HUDEP-2 (cell line): ENCODE measurements around the gene ZBTB48.
A peak's percentile ranks its signal among the peaks of the same experiment; 100 is the strongest.

Experiments
- DNase-seq, 76 experiments: peaks; one replicate each; lab custom pipeline; 2025; ENCODE audit not compliant: unreplicated experiment in 76 of 76; lab: John Stamatoyannopoulos, UW

ZBTB48 gene

DNA sequence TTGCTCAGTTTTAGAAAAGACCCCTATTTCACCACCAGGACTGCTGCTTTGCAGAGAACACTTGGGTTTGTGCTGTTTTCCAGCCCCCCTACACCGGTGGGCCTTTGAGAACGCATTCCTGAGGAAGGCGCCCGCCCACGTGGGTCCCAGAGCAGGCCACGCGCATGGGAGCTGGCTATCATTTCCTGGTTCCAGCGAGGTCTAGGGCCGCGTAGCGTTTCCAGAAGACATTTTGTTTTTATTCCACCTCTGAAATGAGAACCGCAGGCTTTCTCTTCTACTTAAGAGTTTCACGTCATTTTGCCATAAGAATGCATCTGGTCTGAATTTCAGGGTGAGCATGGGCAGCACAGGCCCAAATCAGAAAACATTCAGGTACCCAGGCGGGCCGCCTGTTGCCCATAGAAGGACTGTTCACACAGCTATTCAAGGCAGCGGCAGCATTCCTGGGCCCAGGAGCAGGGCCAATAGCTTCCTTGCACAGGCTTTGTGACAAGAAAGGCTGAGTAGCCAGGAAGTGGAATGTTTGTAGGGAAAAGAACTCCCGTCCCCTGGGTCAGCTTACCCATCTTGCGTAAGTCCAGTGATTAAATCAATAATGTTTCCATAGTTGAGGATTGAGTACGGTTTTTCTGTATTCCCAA is 24.2 kb downstream of the ZBTB48 start:
- DNase-seq, result peak in 2 of 76 experiments; percentile 11 to 44

DNA sequence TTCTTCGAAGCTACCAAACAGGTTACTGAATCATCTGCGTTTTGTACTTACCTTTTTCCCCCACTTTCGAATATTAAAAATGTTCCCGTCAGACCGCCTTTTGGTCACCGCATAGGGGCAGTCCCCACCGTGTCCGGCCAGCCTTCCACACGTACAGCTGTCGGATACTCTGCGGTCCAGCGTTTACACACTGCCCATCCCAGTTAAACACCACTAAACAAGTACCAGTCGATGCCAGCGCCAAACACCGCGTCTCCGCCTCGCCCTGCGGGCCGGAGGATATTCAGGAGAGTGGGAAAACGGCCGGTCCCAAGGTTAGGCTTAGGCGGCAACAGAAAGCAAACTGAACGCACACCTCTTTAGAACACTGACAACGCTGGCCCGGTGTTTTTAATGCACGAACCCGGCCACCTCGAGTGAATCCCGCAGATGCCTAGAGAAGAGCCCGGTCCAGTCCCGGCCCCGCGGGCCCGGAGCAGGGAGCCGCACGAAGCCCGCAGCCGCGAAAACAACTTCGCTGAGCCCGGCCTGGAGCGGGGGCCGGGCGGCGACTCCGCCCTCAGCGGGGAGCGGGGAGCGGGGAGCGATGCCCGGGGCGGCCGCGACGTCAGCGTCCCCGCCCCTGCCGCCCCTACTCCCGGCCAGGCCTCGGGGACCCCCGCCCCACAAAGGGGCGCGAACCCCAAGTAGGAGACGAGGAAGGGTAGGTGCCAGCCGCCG is 33.0 kb downstream of the ZBTB48 start:
- peak in 18 of 76 experiments; percentile 24 to 73 (median 50) for DNase-seq

DNA sequence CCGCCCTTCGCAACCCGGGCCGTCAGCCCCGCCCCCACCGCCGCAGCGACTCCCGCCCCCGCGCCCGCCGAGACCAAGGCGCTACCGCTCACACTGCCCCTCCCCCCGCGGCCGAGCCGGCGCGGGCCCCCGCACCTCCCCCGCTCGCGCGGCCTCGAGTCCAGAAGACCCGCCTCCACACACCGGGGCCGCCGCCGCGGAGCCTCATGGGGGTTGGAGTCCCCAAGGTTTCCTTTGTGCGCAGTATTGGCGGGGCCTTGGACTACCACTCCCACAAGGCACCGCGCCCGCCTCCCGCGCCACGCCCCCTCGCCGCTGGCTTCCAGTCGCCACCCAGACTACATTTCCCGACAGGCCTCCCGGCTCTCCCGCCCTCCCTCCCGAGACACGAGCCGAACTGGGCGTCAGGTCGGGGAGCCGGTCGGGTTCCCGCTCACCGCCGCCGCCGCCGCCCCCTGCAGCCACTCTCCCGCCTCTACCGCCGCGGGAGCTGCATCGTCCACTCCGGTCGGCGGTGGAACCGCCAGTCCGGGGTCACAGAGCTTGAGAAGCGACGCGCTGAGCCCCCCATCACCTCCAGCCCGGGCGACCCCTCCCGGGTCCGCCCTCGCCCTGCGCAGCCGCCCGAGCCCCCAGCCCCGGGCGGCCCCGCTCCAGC is 33.7 kb downstream of the ZBTB48 start, which contains the start of gene PHF13:
PHF13 (plus strand) TSS at position 371 of the 658 bp plus-strand sequence. CDS start 336 bp downstream, outside the sequence.
- peak; percentile 67 to 99 (median 99) for DNase-seq

DNA sequence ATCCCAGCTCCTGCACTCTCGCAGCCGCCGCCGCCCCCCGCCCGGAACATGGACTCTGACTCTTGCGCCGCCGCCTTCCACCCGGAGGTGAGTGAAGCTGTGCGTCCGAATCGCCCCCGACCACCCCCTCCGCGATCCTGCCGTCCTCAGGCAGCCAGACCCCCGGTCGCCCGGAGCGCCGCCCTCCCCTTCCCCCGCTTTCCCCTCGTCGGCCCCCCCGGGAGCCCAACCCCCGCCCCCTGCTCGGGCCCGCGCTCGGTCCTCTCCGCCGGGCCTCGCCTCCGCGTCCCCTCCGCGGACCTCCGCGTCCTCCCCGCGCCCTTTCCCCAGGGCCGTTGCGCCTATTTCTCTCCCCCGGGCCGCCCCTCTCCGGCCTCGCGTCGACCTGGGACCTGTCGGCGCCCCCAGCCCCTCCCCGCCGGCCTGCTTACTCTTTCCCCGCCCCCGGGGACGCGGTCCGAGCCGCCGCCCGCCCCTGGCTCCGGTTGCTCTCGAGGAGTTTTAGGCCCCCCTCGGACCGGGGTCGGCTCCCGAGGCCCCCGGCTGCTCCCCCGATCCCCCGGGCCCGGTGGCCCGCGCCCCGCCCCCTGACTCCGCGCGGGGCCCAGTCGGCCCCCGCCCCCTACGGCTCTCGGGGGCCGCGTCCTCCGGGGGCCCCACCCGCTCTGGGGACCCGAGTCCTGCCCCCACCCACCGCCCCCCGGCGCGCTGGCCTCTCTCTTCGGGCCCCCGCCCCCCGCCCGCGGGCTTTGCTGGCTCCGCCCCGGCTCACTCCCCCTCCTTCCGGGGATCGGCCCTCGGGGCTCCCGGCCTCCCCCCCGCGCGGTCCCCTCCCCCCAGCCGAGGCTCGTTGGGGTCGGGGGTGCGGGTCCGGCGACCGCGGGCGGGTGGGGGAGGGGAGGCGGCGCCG is 34.5 kb downstream of the ZBTB48 start:
- DNase-seq, result peak in 24 of 76 experiments; percentile 3 to 47 (median 23)

DNA sequence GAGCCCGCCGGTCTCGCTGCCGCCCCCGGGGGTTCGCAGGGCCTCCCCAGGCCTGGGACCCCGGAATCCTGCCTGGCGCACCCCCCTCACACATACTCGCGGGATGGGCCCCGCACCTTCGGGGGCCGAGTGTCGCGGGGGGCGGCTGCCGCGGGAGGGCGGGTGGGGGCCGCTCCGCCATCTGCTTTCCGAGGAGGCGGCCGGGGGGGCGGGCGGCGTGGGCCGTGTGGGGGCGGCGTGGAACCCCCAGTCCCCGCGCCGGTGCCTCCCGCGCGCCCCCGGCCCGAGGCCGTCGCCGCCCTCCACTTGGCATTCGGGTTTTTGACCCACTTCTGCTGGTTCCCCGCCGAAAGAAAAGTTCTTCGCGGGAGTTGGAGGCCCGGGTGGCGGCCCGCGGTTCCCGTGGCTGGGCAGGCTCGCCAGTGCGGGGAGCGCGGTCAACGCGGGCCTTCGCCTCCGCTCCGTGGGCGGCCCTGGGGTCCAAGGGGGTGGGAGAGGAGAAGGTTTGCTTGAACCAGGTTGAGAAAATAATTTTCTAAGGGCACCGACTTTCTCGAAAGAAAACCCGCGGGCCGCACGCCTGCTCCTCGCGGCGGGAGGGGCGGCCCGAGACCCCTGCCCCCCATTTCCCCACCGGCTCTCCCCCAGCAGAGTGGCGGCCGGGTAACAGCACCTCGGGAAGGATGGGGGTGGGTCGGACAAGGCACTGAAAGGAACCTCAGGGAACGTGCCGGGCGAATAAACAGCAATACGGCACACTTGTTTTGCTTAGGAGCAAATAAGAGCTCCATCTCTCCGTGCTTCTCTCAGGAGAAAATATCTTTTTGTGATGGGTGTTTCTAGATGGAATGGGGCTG is 35.4 kb downstream of the ZBTB48 start:
- DNase-seq, result no peak

DNA sequence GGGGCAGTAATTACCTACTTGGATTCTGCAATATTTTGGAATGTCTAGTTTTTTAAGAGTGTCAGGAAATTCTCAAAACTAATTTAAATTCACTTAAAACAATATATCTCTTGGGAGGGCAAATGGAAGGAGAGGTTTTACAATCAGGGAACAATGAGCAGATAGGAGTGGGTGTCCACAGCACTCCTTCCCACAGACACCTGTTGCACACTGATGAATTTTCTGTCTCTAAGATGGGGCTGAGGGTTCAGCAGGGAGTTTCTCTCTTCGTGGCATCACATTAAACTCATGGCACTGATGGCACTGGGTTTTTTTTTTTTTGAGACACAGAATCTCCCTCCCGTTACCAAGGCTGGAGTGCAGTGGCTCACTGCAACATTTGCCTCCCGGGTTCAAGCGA is 39.3 kb downstream of the ZBTB48 start:
- DNase-seq, result no peak

DNA sequence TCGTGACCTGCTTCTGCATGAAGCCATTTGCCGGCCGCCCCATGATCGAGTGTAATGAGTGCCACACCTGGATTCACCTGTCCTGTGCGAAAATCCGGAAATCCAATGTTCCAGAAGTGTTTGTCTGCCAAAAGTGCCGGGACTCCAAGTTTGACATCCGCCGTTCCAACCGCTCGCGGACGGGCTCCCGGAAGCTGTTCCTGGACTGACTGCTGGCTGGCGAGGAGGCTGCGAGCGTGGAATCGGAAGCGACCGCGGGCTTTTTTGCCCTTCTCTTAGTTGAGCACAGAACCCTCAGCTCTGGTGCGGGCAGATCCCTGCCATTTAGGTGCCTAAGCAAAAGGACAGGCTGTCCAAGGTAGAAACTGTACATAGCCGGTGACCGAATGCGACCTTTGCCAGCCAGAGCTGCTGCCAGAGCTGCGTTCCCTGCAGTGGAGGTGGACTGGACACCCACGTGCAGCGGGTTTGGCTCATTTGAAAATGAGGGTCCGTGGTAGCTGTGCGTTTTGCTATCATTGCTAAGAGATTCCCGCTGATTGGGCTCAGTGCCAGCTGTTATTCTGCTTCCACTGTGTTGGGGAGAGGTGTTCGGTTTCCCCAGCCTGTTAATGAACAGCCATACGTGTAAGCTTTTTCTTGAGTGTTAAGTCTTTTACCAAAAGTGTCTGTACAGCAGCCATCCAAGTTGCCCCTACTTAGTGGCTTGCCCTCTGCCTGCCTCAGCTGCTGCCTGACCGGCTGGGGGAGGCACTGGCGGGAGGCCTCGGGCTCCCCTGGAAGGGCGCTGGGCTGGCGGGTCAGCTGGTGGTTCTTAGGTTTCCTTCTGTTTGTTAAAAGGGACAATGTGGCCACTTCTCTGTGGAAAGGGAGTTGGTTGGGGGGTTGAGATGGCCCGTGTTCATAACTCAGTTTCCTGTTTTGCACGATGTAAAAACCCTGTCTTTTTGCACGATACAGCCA is 41.9 kb downstream of the ZBTB48 start:
- DNase-seq, result no peak

DNA sequence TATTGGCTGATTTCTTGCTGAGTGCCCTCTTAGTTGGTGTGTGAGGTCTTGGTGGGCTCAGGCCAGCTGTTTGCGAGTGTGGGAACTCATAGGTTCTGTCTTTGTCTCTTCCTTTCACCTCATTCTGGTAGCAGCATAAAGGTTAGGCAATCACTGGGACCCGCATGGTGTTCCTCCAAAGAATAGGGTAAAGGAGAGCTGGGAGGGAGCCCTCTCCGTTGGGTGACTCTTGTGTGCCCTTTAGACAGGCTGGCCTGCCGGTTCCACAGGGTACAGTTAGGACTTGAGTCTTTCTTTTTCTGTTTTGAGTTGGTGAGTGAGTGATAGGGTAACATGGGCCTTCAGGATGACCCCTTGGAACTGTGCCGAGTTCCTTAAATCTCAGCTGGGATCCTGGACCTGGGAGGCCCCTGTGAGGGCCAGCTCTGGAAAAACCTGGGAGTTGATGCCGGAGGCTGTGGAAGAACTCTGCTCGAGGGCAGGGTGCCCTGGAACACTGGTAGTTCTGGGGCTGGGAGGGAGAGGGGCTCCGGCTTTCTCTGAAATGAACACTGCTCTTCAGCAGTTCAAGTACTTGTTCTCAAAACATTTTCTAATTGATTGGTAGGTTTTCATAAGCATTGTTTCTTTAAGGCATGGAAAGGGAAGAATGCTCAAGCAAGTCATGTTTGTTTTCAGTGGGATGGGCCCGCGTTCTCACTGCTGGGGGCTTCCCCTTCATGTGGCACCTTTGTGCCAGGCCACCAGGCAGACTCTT is 42.8 kb downstream of the ZBTB48 start:
- DNase-seq, result no peak

DNA sequence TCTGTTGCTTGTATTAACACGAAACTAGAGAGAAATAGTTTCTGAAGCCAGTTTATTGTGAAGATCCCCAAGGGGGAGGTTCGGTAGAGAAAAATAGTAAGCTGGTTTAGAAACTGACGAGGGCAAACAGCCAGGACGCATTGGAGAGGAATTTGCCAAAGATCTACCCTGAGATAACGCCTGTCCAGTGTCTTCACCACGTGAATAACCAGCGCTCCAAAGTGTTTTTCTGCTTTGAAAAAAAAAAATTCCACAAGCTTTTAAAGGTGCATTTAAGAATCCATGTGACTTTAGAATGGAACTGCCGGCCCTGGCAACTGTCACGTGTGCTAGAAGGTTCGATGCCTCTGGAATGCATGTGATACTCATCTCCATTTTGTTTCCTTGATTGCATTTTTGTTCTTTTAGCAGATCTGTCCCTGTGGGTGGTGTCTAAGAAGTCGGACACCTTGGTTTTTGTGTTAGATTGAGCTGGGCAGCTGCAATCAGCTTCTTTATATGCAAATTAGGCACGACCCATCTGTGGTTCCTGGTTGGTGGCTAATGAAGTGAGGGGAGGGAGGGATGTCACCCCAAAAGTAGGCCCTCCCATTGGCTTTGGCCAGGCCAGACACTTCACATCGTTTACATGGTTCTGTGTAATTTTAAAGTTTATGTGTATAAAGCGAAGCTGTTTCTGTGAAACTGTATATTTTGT is 43.6 kb downstream of the ZBTB48 start:
- DNase-seq, result no peak

GRCh38 chr1:6624710-6625583 is 45.2 kb downstream of the ZBTB48 start, which contains the start of gene THAP3:
TSS of gene THAP3 (plus strand) at chr1:6624868. CDS start at chr1:6625219, 351 bp downstream.
- DNase-seq, result peak in 70 of 76 experiments; percentile 16 to 89 (median 70)

DNA sequence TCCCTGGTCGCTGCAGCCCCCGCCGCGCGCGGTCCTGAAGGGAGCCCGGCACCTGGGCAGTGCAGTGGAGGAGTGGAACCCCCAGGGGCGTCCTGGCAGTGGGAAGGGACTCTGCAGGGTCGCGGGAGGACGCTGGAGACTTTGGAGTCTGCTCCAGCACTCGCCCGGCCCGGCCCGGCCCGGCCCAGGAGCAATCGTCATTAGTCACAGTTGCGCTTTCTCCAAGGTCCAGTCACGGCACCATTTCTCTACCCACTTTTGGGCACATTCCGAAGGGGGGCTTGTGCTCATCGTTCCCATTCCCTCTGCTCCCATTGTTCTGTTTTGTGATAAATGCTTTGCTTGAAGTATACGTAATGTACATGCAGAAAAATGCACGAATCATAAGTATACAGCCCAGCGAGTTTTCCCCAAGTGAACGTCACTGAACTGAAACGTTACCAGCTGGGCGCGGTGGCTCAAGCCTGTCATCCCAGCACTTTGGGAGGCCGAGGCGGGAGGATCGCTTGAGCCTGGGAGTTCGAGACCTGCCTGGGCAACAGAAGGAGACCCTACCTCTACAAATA is 45.9 kb downstream of the ZBTB48 start:
- DNase-seq, result peak in 3 of 76 experiments; percentile 12 to 55 (median 37)

- DNase-seq, result no peak
Measured at GRCh38 chr1:6627031-6627430, 47.2 kb downstream of the ZBTB48 start.

- no peak for DNase-seq
Measured at GRCh38 chr1:6627841-6628545, 48.2 kb downstream of the ZBTB48 start.

DNA sequence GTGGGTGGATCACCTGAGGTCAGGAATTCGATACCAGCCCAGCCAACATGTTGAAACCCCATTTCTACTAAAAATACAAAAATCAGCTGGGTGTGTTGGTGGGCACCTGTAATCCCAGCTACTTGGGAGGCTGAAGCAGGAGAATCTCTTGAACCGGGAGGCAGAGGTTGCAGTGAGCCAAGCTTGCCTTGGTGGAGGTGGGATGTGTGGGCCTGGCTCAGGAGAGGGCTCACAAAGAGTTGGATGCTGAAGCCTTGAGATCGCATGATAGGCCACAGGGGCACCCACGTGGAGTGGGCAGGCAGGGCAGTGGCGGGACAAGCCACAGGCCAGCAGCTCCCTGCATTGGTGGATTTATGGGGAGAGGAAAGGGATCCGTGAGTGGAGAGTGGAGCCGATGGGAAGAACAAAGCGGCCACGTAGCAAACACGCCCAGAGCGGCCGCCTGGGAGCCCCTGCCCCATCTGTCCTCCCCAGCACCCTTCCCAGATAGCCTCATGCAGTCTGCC is 49.2 kb downstream of the ZBTB48 start:
- no peak for DNase-seq

- no peak for DNase-seq
Measured at GRCh38 chr1:6630027-6630426, 50.2 kb downstream of the ZBTB48 start.
